ENCODE results near the gene ZNF69. TPM values are rescaled to one million over a fixed set of nuclear protein-coding genes. Genes with fewer than 3 reads are reported as not detected.

Gene ZNF69
- total RNA-seq (2.1 and 4.8 TPM in 2 replicates), polyA plus RNA-seq (0.69 and 0.92 TPM in 2 replicates), polyA minus RNA-seq (1.3 and 1.7 TPM in 2 replicates)
- 3.7 TPM for total RNA-seq (2013)

DNA sequence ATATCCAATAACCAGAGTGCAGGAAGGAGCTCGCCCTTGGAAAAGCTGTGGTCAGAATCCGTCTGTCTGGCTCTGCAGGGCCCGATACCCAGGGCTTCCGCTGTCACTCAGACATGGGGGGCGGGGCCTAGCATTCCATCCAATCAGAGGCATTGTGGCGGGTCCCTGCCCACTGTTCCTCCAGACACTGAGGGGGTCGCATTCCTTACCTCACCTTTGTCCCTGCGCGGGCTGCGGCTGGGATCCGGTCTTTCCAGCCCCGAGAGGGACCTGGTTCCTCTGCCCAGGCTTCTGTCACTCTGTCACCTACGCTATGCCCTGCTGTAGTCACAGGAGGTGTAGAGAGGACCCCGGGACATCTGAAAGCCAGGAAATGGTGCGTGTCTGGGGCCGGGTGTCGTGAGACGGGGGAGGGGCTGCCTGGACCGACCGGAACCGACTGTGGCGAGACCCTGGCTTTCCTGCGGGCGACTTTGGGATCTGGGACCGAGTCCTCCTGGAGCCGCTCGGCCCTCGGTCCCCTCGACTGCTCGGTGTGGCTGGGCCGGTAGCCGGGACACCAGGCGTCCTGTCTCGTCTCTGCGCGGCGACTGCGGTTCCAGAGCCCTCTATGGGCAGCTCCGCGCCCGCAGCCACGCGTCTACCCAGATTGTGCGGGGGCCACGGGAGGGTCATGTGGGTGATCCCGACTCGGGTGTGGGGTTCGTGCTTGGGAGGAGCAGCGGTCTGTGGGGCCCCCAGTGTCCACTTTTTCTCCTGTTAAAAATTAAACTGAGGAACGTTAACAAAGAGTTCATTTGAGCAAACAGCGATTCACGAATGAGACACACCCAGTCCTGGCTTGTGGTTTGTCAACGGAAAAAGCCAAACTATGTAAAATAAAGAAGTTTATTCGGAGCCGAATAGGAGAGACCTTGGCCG is at the start of gene ZNF69:
Gene ZNF69, plus strand, starts transcription at position 172 of the 921 bp plus-strand sequence. Its CDS starts 142 bp downstream, at position 314.
- under 1% methylated on average over 55 of the region's 56 CpGs for WGBS (ENCODE audit: insufficient coverage)
- CTCF ChIA-PET: interaction anchor here (0.6 to 0.8 kb wide), 2 partner anchors 36 to 188 kb away, joined by 3 read pairs; no protein-coding TSS in a partner anchor
- intact Hi-C loops (cut with micrococcal nuclease): no loop called here

More for the DNA sequence above, at the start of gene ZNF69:
- Histone ChIP-seq H3K4me2 (replicated peaks; ENCODE audit: low read depth, low read length, poor library complexity, severe bottlenecking) (peak within 1 kb of the TSS; percentile 92), H4K20me1 (ENCODE audit: control insufficient read depth, insufficient read depth, low read length, poor library complexity, severe bottlenecking) (no peaks in the 10 kb centered on the region), H3K9me3 (ENCODE audit: control extremely low read depth in 1 of 3, control insufficient read depth in 2 of 3, insufficient read depth in 1 of 3, low read length in 2 of 3) (peaks cover 0 to 13% (median 0%) of the 10 kb centered on the region in 3 donors), H3K36me3 (replicated peaks in 1 of 2; ENCODE audit: control extremely low read depth in 1 of 2, control insufficient read depth in 1 of 2, extremely low read depth in 1 of 2, insufficient read depth in 2 of 2, low read length in 1 of 2) (no peaks in the 10 kb centered on the region), H2AFZ (ENCODE audit: insufficient read depth, low read depth, low read length, poor library complexity, severe bottlenecking) (peak within 1 kb of the TSS; percentile 90), H3K79me2 (ENCODE audit: control insufficient read depth, insufficient read depth, low read length) (peaks cover 3% of the 10 kb centered on the region), H3K27ac (ENCODE audit: low read length in 2 of 2) (peak within 1 kb of the TSS in 1 of 2 donors; percentile 47), H3K27me3 (replicated peaks in 1 of 4; ENCODE audit: control extremely low read depth in 1 of 4, control insufficient read depth in 3 of 4, insufficient read depth in 4 of 4, low read length in 3 of 4) (no peaks in the 10 kb centered on the region), H3K4me3 (ENCODE audit: control extremely low read depth in 1 of 5, extremely low read depth in 1 of 5, insufficient read depth in 1 of 5, low read depth in 2 of 5, low read length in 4 of 5) (peak within 1 kb of the TSS; percentile 50 to 92 (median 80)), H3K4me1 (ENCODE audit: control insufficient read depth in 2 of 2, insufficient read depth in 2 of 2, low read length in 2 of 2) (peaks cover 8 to 17% of the 10 kb centered on the region in 2 donors), H3K9ac (ENCODE audit: low read length) (peak within 1 kb of the TSS; percentile 81)
- Mint-ChIP-seq H3K4me1 (peaks cover 24% of the 10 kb centered on the region), H3K27me3 (no peaks in the 10 kb centered on the region), H3K9me3 (ENCODE audit: insufficient read depth) (peaks cover 3% of the 10 kb centered on the region), H3K4me3 (peak within 1 kb of the TSS; percentile 92), H3K27ac (peak within 1 kb of the TSS; percentile 78)
- POLR2A ChIA-PET: interaction anchor here (0.7 kb wide), 1 partner anchor 99 kb away, joined by 3 read pairs; no protein-coding TSS in a partner anchor
- DNase-seq (peak; percentile 68), ATAC-seq (ENCODE audit: low read depth) (peak; percentile 85)
- TF ChIP-seq CTCF (IDR thresholded peaks at IDR 0.05) (no peak), EZH2 (IDR thresholded peaks at IDR 0.05; ENCODE audit: borderline replicate concordance, insufficient read depth, low read depth, low read length, poor library complexity, severe bottlenecking) (no peak)

Measured in B cell (primary cell).